HepG2 (cell line): ENCODE results near the gene RPS2. TPM values are rescaled to one million over a fixed set of nuclear protein-coding genes. Genes with fewer than 3 reads are reported as not detected.

Experiments used
- ATAC-seq: fragments of 200-7000 bp; cut with Tn5 transposase; 3 replicates; pipeline ENCODE4 v1.9.1; 2020; ENCODE audit warnings: mild to moderate bottlenecking, moderate library complexity
- BruUV-seq: library from RNA; stranded (reverse); fragments of 400-500 nt; replicated peaks from 2 replicates; lab custom pipeline; 2021; lab: Mats Ljungman, UMichigan
- CTCF ChIA-PET: fragments of 300-600 bp; formaldehyde crosslinking; extraction: SDS; loops from one replicate; lab custom pipeline; 2021; ENCODE audit warnings: low total read pairs, inconsistent platforms, low intra/inter-chr PET ratio; lab: Yijun Ruan, JAX
- POLR2A ChIA-PET: fragments of 350-600 bp; sonication (Branson Sonifier 250); formaldehyde crosslinking; loops from one replicate; lab custom pipeline; 2020; ENCODE audit warnings: antibody characterized with exemption, inconsistent platforms; lab: Yijun Ruan, JAX
- DNase-seq: peaks from one replicate; pipeline ENCODE4 v3.0.0-alpha.2; 2015; ENCODE audit warnings: low spot score
- FAIRE-seq: peaks from 3 replicates; lab custom pipeline; 2011; peaks lifted over from hg19 to GRCh38; lab: Jason Lieb, UNC
- H2AFZ ChIP-seq: one replicate; pipeline ENCODE4 v1.6.1; 2011; ENCODE audit warnings: low read length, inconsistent platforms
- H3K27ac ChIP-seq: fragments of 300-600 bp; 3 replicates; pipeline ENCODE4 v1.8.0; 2011; ENCODE audit warnings: mixed run types, mild to moderate bottlenecking, mixed read lengths, low read length, inconsistent platforms; ENCODE audit not compliant: insufficient read depth; ENCODE audit errors: extremely low read length
- H3K27me3 ChIP-seq, 2 experiments: fragments of 200-600 bp in 1 of 2; 2 replicates in 1 of 2; 3 replicates in 1 of 2; pipeline versions ENCODE4 v1.6.0 to v1.8.0; 2011; ENCODE audit warnings: low read length in 2 of 2, mild to moderate bottlenecking in 2 of 2, moderate library complexity in 2 of 2, inconsistent platforms in 1 of 2; ENCODE audit not compliant: insufficient read depth in 2 of 2, control insufficient read depth in 1 of 2
- H3K36me3 ChIP-seq, 2 experiments: fragments of 200-600 bp in 1 of 2; replicated peaks in 1 of 2; 2 replicates in 1 of 2; 3 replicates in 1 of 2; pipeline versions ENCODE4 v1.5.1 to v1.8.0; 2011; ENCODE audit warnings: low read length in 2 of 2, inconsistent platforms in 1 of 2; ENCODE audit not compliant: insufficient read depth in 2 of 2, control insufficient read depth in 1 of 2
- H3K4me1 ChIP-seq: 2 replicates; pipeline ENCODE4 v1.5.1; 2012; ENCODE audit warnings: low read length, inconsistent platforms; ENCODE audit not compliant: insufficient read depth
- H3K4me2 ChIP-seq: 2 replicates; pipeline ENCODE4 v1.6.0; 2011; ENCODE audit warnings: low read depth, low read length, inconsistent platforms
- H3K4me3 ChIP-seq, 3 experiments: fragments of 200-600 bp in 1 of 3; sonication (generic), shearing (Covaris generic) in 1 of 3; replicated peaks in 1 of 3; 2 replicates each; pipeline ENCODE4 v1.5.1; 2011 to 2016; ENCODE audit warnings: low read length in 3 of 3, inconsistent platforms in 2 of 3, low read depth in 2 of 3, mild to moderate bottlenecking in 2 of 3, control low read depth in 1 of 3, mixed read lengths in 1 of 3; ENCODE audit not compliant: insufficient read depth in 1 of 3
- H3K79me2 ChIP-seq: one replicate; pipeline ENCODE4 v1.6.1; 2011; ENCODE audit warnings: low read length, inconsistent platforms; ENCODE audit not compliant: insufficient read depth
- H3K9ac ChIP-seq: 2 replicates; pipeline ENCODE4 v1.6.0; 2011; ENCODE audit warnings: mild to moderate bottlenecking, low read depth, low read length, inconsistent platforms; ENCODE audit not compliant: insufficient read depth
- H3K9me3 ChIP-seq: 2 replicates; pipeline ENCODE4 v1.5.1; 2012; ENCODE audit warnings: mild to moderate bottlenecking, low read length
- H4K20me1 ChIP-seq: 2 replicates; pipeline ENCODE4 v1.6.0; 2011; ENCODE audit warnings: inconsistent platforms, mild to moderate bottlenecking, low read length, moderate library complexity; ENCODE audit not compliant: insufficient read depth
- AKNA ChIP-seq: sonication (generic); formaldehyde crosslinking; IDR thresholded peaks from 2 replicates; pipeline ENCODE4 v1.4.0; 2020; ENCODE audit warnings: missing genetic modification reagents, borderline replicate concordance
- EP300 ChIP-seq, 3 experiments: sonication (generic) in 1 of 3; formaldehyde crosslinking in 1 of 3; IDR thresholded peaks; 2 replicates each; pipeline versions ENCODE4 v1.5.1 to v1.6.1; 2011 to 2020; ENCODE audit warnings: low read depth in 2 of 3, low read length in 2 of 3, borderline replicate concordance in 1 of 3, improper control_type of control experiment in 1 of 3, mild to moderate bottlenecking in 1 of 3, missing genetic modification reagents in 1 of 3, moderate library complexity in 1 of 3
- HNF1B ChIP-seq: sonication (generic); formaldehyde crosslinking; IDR thresholded peaks from 2 replicates; pipeline ENCODE4 v1.5.1; 2020; ENCODE audit warnings: mild to moderate bottlenecking, moderate library complexity, missing genetic modification reagents
- HNF4G ChIP-seq, 2 experiments: sonication (generic) in 1 of 2; formaldehyde crosslinking in 1 of 2; IDR thresholded peaks; 2 replicates each; pipeline versions ENCODE4 v1.4.0 to v1.6.1; 2011 to 2020; ENCODE audit warnings: borderline replicate concordance in 2 of 2, low read depth in 2 of 2, mild to moderate bottlenecking in 2 of 2, low read length in 1 of 2, missing genetic modification reagents in 1 of 2, moderate library complexity in 1 of 2
- KAT8 ChIP-seq: IDR thresholded peaks from 2 replicates; pipeline ENCODE4 v1.6.1; 2016; ENCODE audit warnings: missing genetic modification reagents, missing compliant biosample characterization
- KLF11 ChIP-seq: IDR thresholded peaks from 2 replicates; pipeline ENCODE4 v1.6.1; 2016; ENCODE audit warnings: missing compliant biosample characterization
- NKX3-1 ChIP-seq: sonication (generic); formaldehyde crosslinking; IDR thresholded peaks from 2 replicates; pipeline ENCODE4 v1.5.0; 2020; ENCODE audit warnings: missing genetic modification reagents
- ZBTB10 ChIP-seq: sonication (generic); formaldehyde crosslinking; IDR thresholded peaks from 2 replicates; pipeline ENCODE4 v1.4.0; 2020; ENCODE audit warnings: missing genetic modification reagents, borderline replicate concordance
- whole genome bisulfite sequencing: methylation state at CpG from one replicate; pipeline ENCODE4 v1.1.6; 2017; ENCODE audit warnings: low lambda C conversion rate; 5-methylcytosine and 5-hydroxymethylcytosine counted together
- in situ Hi-C: cut with HindIII; loops from 2 replicates; pipeline ENCODE4 v1.10.0; 2017; ENCODE audit warnings: low pct_unique_long_range_greater_than_20kb; ENCODE audit not compliant: extremely low pct_ligation_motif_present
- intact Hi-C: fragments of 100-400 bp; cut with micrococcal nuclease; formaldehyde crosslinking; loops from one replicate; pipeline ENCODE4 v1.10.0; 2022; ENCODE audit not compliant: unreplicated experiment
- polyA plus RNA-seq, 8 experiments: library from polyadenylated mRNA; depleted of rRNA in 3 of 8; stranded (reverse) in 7 of 8; unstranded in 1 of 8; fragments of >200 nt; fragmentation: Illumina TruSeq in 4 of 8; extraction: Trizol in 4 of 8; gene quantifications; 2 replicates each; pipeline versions ENCODE4 v1.2.1 to v1.2.3, GENCODE V29; 2011 to 2016; ENCODE audit warnings: low read depth in 4 of 8, missing spikeins in 1 of 8, mixed read lengths in 1 of 8; ENCODE audit not compliant: insufficient read depth in 1 of 8
- total RNA-seq, 5 experiments: library from RNA; depleted of rRNA; stranded (reverse); fragments of >200 nt; fragmentation: Illumina TruSeq; extraction: Trizol; gene quantifications; 2 replicates each; pipeline ENCODE4 v1.2.3, GENCODE V29; 2016; ENCODE audit warnings: low read depth in 1 of 5

Gene RPS2
- total and polyA plus RNA-seq, 2 of the 13 experiments (the other 11 are each of a cell fraction or from before 2014, with no cell fraction given), result 1,908 to 4,514 TPM

- peaks cover 57% of the 10 kb centered on the region for H3K4me1 ChIP-seq
- no TSS peak for BruUV-seq
- no peak overlapping the region for H3K4me2 ChIP-seq
These were observed 41.7 kb upstream of the RPS2 start for GRCh38 chr16:2006317-2006716.

More at GRCh38 chr16:2006317-2006716, 41.7 kb upstream of the RPS2 start:
- H3K9ac ChIP-seq, result no peak overlapping the region
- ATAC-seq (no peak), FAIRE-seq (no peak), DNase-seq (no peak)
- POLR2A ChIA-PET, result no interaction called here
- peaks cover 11 to 22% of the 10 kb centered on the region in 2 experiments; a peak in 4 of 5 replicates for H3K36me3 ChIP-seq
- CTCF ChIA-PET, result no interaction called here
- no peaks in the 10 kb centered on the region for H3K27me3 ChIP-seq
- in situ Hi-C loops (no loop called here), intact Hi-C loops (no loop called here)
- TF ChIP-seq HNF1B (CRISPR knock-in tag) (no peak), ZBTB10 (CRISPR knock-in tag) (no peak), EP300 (IDR thresholded peaks at IDR 0.05; ENCODE audit: low read depth in 2 of 2, low read length in 2 of 2) (no peak), EP300 (CRISPR knock-in tag; IDR thresholded peaks at IDR 0.05; ENCODE audit: borderline replicate concordance) (no peak), KAT8 (no peak), AKNA (CRISPR knock-in tag) (no peak), NKX3-1 (no peak), KLF11 (CRISPR knock-in tag) (no peak), HNF4G (IDR thresholded peaks at IDR 0.05; ENCODE audit: borderline replicate concordance, low read depth, low read length) (no peak), HNF4G (CRISPR knock-in tag; IDR thresholded peaks at IDR 0.05; ENCODE audit: borderline replicate concordance, low read depth) (no peak)
- no peak overlapping the region for H3K27ac ChIP-seq
- no peak overlapping the region for H3K4me3 ChIP-seq
- no peak overlapping the region for H2AFZ ChIP-seq
- H4K20me1 ChIP-seq, result peaks cover 18% of the 10 kb centered on the region; the same call in 1 of the 2 replicates
- no peaks in the 10 kb centered on the region for H3K9me3 ChIP-seq
- 95% methylated on average over 7 of the region's 8 CpGs for WGBS
- H3K79me2 ChIP-seq, result peaks cover 52% of the 10 kb centered on the region
